ENCODE data around the gene COL23A1.

Gene COL23A1

DNA sequence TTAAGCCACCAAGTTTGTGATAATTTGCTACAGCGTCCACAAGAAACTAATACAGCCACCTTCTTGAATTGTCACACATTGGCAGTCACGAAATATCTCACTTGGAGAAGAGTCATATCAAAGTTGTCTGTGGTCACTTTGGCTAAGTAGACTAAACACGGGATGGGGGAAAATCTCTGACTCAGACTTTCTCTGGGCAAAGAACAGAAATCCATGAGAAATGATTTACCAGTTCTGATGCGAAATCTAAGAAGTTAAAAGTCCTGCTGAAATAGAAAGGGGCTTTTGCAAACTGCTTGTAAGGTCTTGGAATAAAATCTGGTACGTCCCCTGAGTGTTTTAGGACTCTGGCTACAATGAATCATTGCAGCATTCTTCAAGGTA, 158.4 kb downstream of the COL23A1 start:
- DNase-seq = no peak

GRCh38 chr5:178431063-178431781, 159.0 kb downstream of the COL23A1 start:
- DNase-seq = no peak

GRCh38 chr5:178430186-178431062, 159.8 kb downstream of the COL23A1 start:
- DNase-seq = no peak

DNA sequence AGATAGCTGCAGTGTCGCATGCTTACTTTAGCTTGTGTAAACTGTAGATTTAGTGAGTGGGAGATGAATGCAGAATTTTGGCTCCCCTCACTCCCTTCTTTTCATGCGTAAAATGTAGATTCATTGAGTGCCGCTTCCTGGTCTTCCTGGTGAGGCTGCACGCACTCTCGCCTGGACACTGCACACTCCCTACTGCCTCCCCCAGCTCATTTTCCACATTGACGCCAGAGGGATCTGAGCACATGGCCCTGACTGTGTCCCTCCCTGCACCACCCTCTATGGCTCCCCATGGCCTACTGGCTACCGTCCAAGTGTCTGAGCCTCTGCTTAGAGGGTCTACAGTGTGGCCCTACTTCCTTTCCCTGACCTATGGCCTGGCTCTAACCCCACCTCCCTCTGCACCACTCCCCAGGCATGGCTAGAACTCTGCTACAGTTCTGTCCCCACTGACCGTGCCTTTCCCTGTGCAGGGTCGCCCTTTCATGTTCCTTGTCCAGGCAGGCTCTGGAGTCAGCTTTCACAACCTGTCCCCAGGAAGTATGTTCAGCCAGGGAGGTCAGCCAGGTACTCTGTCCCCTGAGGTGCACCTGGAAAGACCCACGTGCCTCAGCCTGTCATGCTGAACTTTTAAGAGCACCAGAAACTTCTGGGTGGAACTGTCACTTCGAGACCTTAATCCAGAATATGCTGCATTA, 160.6 kb downstream of the COL23A1 start:
- DNase-seq = no peak

GRCh38 chr5:178429156-178429468, 161.1 kb downstream of the COL23A1 start:
- DNase-seq = no peak

DNA sequence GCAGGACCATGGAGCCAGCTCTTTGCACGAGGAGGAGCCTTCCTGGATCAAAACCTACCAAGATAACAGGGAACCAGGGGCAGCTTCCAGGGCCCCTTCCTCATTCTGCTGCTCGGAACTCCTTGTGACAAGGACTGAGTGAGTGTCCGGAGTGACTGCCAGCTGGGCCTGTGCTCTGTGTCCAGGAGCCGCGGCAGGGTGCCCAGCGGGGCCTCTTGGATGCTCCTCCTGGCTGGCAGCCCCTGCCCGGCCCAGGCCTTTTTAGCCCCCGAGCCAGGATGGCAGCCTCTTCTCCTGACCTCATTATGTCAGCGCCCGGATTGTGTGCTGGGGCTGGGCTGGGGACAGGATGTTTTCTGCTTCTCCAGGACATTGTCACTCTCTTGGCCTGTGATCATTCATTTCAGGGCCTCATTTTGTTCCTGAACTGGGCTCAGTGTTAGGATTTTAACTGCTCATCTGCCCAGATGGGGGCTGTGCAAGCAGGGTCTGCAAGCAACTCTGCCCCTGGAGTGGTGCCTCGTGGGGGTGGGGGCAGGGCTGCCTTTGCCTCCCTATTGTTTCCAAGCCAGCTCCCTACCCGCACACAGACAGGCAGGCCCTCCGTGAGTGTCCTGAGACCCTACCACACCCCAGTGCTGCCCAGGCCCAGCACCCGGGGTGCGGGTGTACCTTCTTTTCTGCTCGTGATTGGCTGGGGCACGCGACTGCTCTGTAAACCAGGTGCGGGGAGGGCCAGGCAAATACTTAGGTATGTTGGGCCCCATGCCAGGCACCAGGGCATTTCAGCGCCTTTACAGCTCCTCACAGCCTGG, 161.6 kb downstream of the COL23A1 start:
- DNase-seq = no peak

DNA sequence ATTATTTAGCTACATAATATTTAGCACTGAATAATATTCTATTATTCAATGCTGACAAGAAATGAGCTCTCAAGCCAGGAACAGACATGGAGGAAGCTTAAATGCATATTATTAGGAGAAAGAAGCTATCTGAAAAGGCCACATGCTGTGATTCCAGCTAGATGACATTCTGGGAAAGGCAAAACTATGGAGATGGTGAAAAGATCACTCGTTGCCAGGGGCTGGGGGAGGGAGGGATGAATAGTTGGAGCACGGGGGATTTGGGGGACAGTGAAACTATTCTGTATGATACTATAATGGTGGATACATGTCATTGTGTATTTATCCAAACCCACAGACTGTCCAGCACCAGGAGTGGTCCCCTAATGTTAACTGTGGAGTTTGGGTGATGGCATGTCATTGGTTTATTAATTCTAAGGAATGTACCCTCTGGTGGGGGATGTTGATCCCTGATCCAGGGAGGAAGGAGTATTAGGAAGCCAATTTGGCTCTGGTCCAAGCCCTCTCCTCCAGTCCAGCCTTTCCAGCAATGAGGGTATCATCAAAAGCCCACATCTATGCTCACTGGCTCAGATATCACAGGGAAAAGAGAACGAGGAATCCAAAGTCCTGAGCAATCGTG, 162.5 kb downstream of the COL23A1 start:
- no peak for DNase-seq

DNA sequence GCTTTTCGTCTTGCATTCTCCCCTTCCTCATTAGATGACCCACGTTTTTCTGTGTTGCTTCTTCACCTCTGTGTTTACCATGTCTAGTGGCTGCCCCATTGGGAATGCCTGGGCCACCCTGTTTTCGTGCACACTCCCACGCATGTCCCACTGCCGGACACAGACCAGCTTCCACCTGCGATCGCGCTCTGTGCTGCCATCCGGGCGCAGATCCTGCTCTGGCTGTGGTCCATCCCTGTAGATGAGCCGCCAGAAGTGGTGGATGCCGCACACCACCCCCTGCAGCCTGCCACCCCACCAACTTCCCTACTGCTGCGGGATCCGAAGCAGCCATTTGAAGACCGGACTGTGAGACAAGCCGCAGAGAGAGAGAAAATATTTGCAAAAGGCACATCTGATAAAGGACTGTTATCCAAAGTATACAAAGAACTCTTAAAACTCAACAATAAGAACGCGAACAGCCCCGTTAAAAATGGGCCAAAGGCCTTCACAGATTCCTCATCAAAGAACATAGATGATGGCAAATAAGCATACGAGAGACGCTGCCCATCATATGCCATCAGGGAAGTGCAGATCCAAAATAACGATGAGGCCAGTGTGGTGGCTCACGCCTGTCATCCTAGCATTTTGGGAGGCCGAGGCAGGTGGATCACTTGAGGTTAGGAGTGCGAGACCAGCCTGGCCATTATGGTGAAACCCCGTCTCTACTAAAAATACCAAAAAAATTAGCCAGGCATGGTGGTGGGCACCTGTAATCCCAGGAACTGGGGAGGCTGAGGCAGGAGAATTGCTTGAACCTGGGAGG, 163.7 kb downstream of the COL23A1 start:
- DNase-seq = no peak

DNA sequence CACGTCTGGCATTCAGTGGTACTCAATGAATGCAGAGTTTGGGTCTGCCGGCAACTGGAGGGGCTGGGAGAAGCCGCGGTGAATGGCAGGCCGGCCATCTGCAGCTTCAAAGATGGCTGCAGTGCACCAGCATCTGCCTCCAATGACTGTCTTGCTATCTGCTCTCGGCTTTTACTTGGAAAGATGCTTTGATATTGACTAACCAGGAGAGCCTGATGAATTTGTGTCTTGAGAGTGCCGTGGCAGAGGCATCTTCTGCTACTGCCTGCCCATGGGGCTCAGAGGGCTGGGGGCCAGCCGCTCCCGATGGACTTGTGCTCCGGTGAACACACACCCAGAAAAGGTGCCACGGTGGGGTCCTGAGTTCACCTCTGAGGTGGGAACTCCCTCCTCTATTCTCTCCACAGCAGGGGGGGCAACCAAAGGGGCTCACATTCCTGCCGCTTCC, 164.5 kb downstream of the COL23A1 start:
- no peak for DNase-seq

DNA sequence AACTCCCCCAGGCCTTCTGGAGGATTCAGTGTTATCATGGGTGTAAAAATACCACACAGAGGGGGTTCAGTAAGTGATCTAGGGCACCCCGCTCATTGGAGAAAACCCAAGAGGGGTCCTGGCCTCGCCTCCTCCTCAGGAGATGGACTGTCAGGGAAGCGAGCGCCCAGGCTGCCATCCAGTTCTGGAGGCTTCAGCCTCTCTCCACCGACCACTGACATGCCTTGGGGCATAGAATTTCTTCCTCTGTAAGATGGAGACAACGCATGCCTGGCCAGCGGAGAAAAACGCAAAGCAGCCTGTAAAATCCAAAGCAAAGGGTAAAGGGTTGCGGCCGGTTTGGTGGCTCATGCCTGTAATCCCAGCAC, 165.4 kb downstream of the COL23A1 start:
- DNase-seq = no peak

GRCh38 chr5:178423901-178424809, 166.0 kb downstream of the COL23A1 start:
- no peak for DNase-seq

GRCh38 chr5:178423431-178423830, 166.8 kb downstream of the COL23A1 start:
- DNase-seq = no peak

DNA sequence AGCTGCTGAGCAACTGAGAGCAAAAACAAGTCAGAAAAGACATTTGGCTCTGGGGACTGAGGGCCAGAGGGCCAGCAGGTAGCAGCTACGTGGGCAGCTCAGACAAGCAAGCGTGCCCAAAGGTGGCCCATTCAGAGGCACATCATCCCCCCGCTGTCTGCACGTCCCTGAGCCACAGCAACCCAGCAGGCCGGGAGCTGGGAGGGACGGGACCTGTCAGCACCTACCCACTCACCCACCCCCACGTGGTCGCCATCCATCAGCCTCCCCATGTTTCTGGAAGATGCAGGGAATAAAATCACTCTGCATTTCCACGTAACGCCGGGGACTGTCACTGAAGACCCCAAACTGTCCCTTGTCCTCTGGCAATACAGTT, 167.8 kb downstream of the COL23A1 start:
- DNase-seq = no peak

DNA sequence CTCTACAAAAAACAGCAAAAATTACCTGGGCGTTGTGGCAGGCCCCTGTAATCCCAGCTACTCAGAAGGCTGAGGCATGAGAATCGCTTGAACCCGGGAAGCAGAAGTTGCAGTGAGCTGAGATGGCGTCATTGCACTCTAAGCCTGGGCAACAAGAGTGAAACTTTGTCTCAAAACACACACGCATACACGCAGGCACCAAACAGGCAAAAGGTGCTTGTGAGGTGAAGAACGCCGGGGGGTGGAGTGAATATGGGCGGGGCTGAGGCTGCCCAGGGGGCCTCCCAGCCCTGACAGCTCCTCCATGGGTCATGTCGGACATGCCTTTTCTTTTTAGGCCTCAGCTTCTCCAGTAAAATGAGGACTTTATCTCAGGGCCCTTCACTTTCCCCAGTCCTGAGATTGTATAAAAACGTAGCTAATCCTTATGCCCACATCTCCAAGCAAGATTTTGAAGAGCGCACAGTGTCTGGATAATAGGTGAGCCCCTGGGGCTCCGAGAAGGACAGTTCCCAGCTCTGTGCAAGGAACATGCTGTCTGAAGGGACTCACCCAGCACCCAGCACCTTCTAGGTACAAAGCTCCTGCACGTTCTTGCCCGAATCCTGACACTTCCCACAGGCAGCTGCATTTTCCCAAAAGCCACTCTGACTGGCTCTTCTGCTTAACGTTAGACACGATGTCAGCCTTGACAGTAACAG, 168.3 kb downstream of the COL23A1 start:
- no peak for DNase-seq

GRCh38 chr5:178421128-178421527, 169.1 kb downstream of the COL23A1 start:
- no peak for DNase-seq

DNA sequence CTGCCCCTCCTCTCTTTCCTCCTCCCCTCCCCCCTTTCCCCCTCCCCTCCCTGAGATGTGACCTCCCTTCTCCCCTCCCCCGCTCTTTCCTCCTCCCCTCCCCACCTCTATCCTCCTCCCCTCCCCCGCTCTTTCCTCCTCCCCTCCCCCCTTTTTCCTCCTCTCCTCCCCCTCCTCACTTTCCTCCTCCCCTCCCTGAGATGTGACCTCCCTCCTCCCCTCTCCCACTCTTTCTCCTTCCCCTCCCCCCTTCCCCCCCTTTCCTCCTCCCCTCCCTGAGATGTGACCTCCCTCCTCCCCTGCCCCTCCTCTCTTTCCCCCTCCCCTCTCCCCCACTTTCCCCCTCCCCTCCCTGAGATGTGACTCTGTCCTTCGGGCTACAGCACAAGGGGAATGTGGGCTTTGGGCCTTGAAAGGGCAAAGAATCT, 169.8 kb downstream of the COL23A1 start:
- no peak for DNase-seq

GRCh38 chr5:178419651-178420050, 170.5 kb downstream of the COL23A1 start:
- no peak for DNase-seq

GRCh38 chr5:178419196-178419595, 171.0 kb downstream of the COL23A1 start:
- no peak for DNase-seq

DNA sequence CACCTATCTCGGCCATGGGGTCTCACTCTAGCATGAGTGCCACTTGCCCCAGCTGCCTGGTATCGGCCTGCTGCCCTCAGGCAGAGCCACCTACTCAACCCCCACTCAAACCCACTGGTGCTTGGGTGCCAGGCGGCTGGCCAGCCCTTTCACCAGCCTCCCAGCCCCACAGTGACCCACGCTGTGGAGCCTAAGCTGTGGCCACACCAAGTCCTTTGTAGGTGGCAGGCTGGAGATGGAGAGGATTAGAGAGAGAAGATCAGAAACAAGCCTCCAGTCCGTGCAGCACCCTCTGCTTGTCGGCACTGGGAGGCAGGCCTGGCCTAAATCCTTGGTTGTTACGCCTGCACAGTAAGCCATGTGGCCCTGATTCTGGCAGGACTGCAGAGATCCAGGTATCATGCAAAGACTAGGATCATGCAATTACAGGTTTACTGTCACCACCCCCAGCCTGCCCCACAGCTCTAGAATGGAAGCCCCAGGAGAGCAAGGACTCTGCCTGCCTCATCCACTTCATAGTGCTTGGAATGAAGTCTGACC, 171.7 kb downstream of the COL23A1 start:
- DNase-seq = no peak

GRCh38 chr5:178418031-178418430, 172.2 kb downstream of the COL23A1 start:
- DNase-seq = no peak
